Activated gamma-delta T cell treated with anti-CD3 and anti-CD28 coated beads, Interleukin-2, amount 50 U/mL, for 16 hours (primary cell): Measurements from ENCODE around the gene BABAM2.
A peak's percentile ranks its signal among the peaks of the same experiment; 100 is the strongest.
"Not testable (repeated sequence)": the region's sequence is repeated elsewhere in the genome, so short reads cannot be mapped to it uniquely, and the experiment has no call there.

Experiments
- DNase-seq: peaks from one replicate; pipeline ENCODE4 v3.0.0-alpha.2; 2020; ENCODE audit warnings: low read depth

The BABAM2 gene

DNA sequence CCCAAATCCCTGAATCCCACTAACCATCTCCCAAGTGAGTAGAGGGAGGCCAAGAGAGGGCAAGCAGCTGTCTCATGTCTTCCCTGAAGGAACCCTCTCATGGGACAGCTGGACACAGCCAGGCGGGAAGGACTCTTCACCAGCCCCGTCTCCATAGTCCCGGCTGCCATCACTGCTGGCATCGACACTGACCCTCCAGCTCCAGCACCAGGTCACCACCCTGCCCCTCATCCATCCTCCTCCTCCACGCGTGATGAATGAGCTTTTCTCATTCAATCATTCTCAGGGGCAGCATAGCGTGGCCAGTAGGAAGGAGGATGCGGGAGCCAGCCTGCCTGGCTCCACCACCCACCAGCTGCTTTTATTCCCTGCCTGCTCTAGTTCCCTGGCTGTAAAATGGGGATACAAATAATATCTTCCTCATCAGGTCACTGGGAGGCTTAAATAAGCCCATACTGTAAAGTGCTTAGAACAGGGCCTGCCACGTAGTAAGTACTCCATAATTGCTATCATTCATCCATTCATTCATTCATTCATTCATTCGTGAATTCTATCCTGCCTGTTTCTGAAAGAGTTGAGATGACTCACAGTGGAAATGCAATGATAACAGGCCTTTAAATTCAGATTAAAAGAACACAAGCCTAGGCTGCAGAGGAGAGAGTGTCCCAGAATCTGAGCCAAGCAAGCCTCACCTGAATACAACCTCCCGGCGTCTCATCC, 471.6 kb downstream of the BABAM2 start:
- no peak for DNase-seq

DNA sequence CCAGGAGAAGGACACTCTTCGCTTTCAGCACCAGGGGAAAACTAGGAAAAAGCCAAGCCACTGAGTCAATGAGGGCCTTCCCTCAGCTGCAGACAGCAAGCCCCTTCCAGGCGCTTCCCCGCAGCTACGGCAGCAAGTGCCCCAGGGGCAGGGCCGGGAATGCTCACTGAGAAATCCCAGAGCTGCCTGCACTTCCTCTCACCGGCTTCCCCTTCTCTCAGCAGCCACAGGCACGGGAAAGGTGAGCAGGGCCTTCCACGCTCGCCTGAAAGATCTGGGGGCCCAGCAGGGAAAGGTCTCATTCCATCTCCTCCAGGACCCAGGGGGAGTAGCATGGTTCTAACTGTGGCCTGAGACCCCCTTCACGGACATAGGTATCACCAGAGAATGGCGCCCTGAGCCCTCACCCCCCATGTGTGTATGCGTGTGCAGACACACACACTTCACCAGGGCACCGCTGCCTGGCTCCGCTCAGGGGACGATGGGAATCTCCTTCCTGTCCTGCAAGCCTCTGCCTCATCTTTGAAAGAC, 472.5 kb downstream of the BABAM2 start:
- no peak for DNase-seq

DNA sequence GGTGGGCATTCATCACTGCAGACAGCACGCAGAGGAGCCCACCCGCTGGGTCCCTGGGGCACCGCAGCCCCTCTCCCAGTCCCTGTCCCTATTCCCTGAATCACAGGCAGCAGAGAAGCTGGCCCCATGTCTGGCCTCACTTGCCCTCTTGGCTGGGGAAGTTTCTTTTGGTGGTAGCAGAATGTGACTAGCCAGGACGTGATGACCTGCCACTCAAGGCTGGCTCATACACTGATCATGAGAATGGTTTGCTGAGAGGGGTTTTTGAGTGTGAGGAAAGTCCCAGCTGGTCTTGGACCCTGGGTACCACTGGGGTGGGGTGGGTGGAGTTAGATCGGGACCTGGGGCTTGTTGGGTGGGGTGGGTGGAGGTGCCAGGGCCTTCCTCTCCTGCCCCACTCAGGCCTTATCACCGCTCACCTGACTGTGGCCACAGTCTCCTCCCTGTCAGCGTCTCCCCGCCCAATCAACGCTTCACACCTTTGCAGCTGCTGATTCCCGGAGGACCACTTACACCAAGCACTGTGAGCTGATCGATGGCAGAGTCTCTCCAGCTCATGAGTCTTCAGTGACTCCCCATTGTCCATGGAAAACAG, 473.3 kb downstream of the BABAM2 start:
- no peak for DNase-seq

DNA sequence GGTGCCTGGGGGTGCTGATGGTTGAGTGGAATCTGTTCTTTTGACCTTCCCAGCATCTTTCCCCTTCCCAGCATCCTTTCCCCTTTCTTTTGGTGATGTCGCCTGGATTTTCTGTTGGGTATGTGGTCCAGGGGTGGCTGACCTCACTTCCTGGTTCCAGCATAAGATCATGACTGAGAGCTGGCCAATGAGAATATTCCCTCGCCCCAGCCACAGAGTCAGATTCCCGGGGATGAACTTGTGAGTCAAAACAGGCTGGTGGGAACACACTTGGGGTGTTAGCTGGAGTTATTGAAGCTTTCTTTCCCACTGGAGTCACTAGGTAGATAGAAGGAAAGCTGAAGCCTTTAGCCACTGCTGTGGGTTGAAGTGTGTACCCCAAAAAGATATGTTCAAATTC, 474.1 kb downstream of the BABAM2 start:
- no peak for DNase-seq

DNA sequence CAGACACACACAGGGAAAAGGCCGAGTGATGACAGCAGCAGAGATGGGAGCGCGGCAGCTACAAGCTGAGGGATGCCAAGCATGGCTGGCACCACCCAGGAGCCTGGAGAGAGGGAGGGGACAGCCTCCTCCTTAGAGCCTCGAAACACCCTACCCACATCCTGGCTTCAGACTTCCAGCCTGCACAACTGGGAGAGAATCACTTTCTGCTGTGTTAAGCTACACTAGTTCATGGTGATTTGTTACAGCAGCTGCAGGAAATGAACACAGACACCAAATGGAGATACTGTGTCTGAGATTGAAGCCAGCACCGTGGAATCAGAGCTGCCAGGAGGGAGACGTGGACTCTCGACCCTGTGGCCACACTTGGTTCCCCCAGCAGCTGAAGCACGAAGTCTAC, 474.6 kb downstream of the BABAM2 start:
- no peak for DNase-seq

DNA sequence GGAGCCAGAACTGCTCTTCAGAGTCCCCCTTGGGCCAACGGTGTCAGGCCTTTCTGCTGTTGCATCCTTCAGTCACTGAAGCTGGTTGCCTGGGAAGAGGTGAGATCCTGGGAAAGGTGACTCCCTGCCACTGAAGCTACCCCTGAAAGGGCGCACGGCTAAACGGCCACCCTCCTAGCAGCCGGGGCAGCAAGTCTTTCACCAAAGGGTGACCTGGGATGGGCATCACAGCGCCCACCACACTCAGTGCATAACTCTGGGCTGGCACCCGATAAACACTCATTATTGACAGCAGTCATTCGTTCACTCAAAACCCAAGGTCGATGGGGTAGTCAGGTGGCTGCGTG, 475.6 kb downstream of the BABAM2 start:
- DNase-seq: no peak

DNA sequence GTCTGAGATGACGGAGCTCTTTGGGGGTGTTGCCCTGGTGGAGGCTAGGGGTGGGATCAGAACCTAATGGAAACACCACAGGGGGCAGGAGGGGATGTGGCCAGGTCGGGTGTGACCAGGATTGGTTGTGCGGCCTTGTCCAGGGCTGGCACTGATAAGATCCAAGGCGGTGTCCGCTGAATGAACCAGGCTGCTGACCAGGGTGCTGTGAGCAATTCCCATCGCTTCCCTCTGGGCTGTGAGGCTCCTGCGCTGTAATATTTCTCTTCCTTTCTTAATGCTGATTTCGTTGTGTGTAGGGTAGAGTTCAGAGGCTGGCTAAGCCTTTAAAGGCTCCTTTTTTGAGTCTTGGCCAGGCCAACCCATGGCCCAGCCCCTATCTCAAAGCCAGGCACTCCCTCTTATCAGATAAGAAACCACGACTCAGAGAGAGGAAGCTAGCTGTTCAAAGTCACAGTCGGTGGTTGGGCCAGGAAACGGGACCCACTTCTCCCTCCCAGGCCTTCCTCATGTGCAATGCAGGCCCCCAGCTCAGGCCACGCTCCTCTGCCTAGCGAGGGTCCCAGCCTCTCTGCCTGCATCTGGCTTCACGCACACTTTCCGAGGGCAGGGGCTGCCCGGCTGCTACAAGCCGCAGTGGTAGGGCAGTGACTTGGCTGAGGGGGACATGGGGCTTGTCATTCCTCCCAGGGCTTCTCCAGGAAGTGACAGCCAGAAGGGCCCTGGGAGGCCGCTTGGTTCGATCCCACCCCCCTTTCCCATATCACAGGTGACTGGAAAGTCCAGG, 476.2 kb downstream of the BABAM2 start:
- DNase-seq: peak; percentile 47

DNA sequence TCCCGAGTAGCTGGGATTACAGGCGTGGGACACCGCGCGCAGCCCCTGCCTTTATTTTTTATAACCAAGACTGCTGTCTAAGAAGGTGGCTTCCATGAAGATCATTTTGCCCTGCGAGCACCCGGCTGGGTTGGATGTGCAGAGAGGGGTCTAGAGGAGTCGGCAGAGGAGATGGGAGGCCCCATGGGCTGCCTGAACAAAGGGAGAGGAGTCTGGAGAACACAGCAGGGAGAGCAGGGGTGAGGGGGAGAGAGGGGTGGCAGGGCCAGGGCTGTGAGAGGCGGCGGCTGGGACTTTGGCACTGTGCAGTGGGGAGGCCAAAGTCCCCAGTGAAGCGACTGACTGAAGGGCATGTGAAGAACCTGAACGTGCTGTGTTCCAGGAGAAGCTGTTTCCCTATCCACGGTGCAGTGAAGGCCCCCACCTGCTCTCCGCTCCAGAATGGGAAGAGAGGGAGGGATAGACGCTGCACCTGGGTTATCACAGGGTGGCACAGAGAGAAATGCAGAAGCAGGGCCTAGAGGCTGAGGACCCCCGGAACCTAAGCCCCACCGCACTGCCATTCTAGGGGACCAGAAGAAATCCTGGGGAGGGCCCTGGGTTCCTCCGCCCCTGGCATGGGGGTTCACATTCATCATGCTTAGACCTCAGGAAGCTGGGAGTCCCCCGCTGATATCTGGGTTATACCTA, 477.3 kb downstream of the BABAM2 start:
- DNase-seq: no peak

DNA sequence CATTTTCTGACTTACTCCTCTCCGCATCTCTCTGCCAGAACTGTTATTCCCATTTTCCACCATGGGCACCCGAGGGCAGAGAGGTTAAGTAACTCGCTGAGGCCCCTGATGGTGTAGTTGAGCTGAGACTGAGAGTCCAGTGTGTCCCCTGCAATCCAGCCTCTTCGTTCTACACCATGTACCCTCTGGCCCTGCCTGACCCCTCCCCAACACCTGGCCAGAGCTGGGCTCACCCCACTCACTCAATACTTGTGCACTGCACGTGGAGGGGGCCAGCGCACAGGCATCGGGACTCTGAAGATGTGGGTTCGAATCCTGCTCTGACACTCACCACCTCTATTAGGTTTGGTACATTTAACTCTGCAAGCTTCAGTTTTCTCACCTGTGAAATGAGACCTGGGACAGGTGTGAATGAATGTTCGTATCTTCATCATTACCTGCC, 477.8 kb downstream of the BABAM2 start:
- DNase-seq: no peak

DNA sequence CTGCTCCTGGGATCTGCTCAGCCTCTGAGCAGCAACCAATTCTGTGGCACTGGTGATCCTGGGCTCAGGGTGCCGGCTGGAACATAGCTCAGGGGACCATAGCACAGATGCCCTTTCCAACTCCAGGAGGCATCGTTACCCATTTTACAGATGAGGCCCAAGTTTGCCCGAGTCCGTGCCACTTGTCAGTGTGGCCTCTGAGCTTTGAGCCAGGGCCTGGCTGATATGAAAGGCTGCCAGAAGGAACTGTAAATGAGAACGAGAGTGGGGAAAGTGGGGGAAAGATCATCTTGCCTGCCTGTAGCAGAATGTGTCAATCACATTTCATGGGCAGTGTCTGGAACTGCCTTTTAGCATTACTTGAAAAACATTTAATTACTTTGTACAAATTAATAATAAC, 478.8 kb downstream of the BABAM2 start:
- DNase-seq: no peak

DNA sequence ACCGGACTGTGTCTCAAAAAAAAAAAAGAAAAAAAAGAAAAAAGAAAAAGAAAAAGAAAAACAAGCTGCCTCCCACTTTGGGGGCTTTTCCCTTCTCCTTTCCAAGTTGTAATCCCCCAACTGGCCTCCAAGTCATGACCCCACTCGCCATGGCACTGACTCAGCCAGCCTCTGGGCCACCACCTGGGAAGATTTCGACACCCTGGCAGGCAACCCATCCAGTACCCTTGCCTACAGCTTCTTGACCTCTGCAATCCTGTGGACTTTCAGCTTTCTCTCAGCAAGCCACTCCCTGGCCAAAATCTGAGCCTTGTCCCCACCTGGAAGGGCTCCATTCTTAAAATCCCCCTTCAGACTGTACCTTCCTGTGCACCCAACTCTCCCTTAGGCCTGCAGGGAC, 479.8 kb downstream of the BABAM2 start:
- no peak for DNase-seq

DNA sequence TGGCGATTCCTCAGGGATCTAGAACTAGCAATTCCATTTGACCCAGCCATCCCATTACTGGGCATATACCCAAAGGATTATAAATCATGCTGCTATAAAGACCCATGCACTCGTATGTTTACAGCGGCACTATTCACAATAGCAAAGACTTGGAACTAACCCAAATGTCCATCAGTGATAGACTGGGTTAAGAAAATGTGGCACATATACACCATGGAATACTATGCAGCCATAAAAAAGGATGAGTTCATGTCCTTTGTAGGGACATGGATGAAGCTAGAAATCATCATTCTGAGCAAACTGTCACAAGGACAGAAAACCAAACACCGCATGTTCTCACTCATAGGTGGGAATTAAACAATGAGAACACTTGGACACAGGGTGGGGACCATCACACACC, 481.2 kb downstream of the BABAM2 start:
- DNase-seq: not testable (repeated sequence)

DNA sequence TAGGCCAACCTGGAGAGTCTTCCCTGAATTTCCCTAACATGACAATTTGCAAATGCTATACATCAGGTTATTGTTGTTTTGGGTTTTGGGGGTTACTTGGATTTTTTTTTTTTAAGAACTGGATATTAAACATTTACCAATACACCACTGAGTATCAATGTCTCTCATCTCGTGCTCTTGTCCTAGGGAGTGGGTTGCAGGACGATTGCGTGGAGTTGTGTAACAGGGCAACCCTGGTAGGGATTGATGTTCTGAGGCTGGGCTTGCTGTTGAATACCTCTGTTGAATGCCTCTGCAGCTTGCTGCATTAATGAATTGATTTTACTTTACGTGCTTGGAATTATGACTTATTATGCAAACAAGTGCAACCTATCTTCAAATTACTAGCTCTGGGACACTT, 483.3 kb downstream of the BABAM2 start:
- no peak for DNase-seq

DNA sequence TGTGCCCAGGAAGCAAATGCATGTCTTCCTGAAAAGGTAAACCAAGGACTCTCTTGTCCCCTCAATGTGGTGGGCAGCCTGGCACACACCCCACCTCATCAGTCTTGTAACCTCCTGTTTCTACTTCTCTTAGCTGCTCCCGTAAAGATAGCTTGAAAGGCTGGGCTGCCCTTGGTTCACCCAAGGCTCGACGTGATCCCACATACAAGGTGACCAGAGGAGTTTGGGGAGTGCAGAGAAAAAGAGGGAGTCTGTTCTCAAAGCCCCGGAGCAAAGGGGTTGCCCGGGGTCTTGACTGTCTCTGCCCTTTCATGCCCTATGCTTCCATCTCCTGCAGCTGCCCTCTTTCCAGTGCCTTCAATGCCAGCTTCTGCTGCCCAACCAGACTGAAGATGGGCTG, 483.8 kb downstream of the BABAM2 start:
- DNase-seq: no peak

DNA sequence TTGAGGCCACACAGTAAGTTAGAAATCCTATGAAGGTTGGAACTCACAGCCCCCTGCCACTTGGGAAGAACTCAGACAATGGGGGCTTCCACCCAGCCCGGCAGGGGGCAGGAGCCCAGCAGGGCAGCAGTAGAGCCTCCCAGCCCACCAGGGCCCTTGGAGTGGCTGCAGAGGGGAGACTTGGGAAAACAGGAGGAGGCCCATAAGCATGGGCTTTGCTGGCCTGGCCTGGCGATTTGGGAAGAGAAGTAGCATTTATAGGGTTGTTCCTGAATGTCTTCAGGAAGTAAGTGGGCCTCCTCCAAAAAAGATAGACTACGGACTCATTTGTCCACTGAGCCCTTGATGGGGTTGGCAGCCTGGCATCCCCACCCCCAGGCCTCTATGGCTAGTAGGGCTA, 484.7 kb downstream of the BABAM2 start:
- DNase-seq: no peak

DNA sequence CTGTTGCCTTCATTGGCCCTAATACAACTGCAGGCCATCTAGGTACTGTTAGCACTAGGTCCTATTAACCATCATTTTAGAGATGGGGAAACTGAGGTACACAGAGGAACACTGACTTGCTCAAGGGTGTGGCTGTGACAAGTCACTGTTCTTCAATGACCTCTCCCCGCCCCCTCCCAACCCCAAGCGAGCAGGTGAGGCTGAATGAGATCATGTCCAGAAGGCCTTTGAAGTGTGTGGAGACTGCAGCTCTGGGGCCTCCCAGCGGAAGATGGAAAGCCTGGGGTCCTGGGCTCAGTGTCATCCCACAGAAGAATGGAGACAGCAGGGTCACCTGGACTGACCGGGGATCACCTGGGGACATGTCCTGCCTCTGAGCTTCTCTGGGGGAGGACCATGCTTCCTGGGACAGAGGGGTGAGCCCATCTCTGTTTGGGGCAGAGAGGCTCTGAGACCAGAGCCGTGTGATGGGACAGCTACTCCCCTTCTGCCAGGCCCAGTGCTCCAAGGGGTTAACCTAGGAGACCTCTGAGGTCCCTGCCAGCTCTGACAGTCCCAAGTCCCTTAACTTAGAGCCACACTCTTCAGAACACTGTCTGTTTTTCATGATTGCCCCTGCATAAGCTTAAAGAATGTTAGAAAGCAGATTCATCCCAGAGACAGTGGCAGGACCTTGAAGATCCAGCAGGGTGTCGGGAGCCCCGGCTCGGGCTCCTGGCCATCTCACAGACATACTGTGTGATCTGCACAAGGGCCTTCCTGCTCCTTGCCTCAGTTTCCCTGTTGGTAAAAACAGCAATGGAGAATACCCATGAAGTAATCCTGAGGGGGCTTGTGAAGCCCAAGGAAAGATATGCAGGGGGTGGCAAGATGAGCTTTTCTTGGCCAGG, 485.5 kb downstream of the BABAM2 start:
- no peak for DNase-seq

DNA sequence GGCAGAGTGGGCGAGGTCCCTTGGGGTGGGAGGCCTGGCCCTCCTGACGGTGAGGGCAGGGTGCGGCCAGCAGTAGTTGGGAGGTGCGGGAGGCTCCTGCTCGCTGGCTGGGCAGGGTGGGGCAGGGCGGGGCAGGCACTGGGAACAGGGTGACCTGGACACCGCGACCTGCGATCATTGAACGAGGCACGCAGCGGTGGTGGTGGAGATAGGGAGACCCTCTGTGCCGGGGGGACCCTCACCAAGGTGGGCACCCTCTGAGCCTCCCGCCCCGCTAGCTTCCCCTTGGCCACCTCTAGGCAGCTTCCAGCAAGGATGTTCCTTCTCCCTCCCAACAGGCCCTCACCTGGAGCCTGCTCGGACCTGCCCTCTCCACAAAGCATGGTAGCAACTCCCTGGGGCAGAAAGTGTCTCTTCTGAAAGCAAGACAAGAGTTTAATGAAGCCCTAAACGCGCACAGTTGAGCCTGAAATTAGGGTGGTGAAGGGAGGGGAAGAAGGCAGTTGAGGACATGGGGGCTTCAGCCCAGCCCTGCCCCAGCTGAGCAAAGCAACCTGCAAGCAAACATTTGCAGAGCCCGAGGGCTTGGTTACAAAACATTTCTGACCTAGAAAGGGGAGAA, 486.8 kb downstream of the BABAM2 start:
- no peak for DNase-seq

DNA sequence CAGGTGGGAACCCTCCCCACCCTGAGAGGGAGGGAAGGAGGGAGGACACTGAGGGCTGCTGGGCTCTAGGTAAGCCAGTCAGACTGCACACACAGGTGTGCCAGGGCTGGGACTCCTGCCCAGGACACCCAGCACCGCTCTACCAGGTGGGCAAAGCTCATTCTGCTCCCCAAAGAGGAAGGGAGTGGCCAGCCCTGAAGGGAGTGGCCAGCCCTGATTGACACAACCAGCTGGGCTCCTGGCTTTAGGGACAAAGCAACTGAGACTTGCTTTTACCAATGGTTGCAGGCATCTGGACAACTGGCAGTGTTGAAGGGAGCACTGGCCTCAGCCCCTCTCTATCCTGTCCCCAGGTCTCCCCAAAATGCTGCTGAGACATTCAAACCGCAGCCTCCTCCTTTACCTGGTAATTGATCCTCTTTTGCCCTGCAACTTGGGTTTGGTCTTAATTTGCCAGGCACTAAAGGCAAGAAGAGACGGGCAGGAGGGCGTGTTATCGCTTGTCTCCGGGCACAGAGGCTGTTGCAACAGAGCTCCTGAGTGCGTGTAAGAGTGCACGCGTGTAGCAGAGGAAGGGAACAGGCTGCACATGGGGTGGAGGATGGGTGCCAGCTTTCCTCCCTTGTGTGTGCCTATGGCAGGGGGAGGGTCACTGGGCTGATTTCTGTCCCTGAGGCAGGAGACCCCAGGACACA, 487.6 kb downstream of the BABAM2 start:
- no peak for DNase-seq

DNA sequence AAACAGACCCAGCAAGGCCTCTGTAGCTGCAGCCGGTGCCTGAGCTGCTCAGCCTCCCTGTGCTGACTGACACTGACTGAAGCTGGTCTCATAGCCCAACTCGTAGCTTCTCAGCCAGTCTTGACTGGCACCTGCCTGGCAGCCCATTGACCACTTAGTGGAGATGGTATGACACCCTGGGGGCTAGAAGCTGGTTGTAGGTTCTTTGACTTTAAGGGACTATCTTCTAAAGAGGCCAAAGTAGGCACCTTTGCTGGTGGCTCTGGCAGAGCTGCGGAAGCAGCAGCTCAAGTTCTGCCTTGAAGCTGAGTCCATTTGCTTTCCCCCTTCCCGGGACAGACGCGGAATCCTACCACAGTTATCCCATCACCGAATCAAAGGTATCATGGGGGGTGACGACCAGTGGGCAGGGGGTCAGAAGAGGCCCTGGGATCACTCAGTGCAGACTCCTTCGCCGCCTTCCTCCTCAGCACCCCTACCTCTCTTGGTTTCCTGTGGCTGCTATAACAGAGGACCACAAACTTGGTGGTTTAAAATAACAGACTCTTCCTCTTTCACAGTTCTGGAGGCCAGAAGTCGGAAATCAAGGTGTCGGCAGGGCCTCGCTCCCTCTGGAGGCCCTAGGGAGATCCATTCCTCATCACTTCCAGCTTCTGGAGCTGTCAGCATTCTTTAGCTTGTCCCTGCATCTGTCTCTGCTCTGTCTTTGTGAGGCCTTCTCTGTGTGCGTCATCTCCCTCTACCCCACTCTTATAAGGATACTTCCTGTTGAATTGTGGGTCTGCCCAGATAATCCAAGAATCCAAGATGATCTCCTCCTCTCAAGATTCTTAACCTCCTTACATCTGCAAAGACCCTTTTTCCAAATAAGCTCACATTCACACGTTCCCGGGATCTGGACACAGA, 488.4 kb downstream of the BABAM2 start:
- DNase-seq: no peak
